SU-DHL-6 (cell line): ENCODE data around the gene UBE2O.
A peak's percentile ranks its signal among the peaks of the same experiment; 100 is the strongest.

Source experiments
- H2AFZ ChIP-seq: fragments of 200-600 bp; sonication (generic); 2 replicates; pipeline ENCODE4 v1.6.1; 2014; ENCODE audit warnings: low read depth, mild to moderate bottlenecking, moderate library complexity, mixed read lengths, antibody characterized with exemption, low read length; ENCODE audit not compliant: severe bottlenecking
- H3F3A ChIP-seq: fragments of 200-600 bp; shearing (Covaris generic); 2 replicates; pipeline ENCODE4 v1.6.0; 2016; ENCODE audit warnings: antibody characterized with exemption, mild to moderate bottlenecking; ENCODE audit not compliant: insufficient read depth
- H3K27ac ChIP-seq: fragments of 200-600 bp; sonication (generic); 2 replicates; pipeline ENCODE4 v1.5.1; 2016; ENCODE audit warnings: low read depth, mild to moderate bottlenecking, low read length, moderate library complexity, mixed read lengths
- H3K27me3 ChIP-seq: fragments of 200-600 bp; sonication (generic), shearing (Covaris generic); 2 replicates; pipeline ENCODE4 v1.6.0; 2014; ENCODE audit warnings: mild to moderate bottlenecking, low read length
- H3K36me3 ChIP-seq: fragments of 200-600 bp; sonication (generic); 2 replicates; pipeline ENCODE4 v1.6.1; 2014; ENCODE audit warnings: mild to moderate bottlenecking, low read length, mixed read lengths
- H3K4me2 ChIP-seq: fragments of 300-600, 200-600 bp; shearing (Covaris generic), sonication (generic); 2 replicates; pipeline ENCODE4 v1.6.0; 2014; ENCODE audit warnings: low read length, low read depth, mild to moderate bottlenecking; ENCODE audit not compliant: poor library complexity, severe bottlenecking
- H3K4me3 ChIP-seq: fragments of 200-600 bp; sonication (generic); 2 replicates; pipeline ENCODE4 v1.5.1; 2014; ENCODE audit warnings: antibody characterized with exemption, low read length, mild to moderate bottlenecking, mixed read lengths; ENCODE audit not compliant: insufficient read depth, poor library complexity, severe bottlenecking
- H3K79me2 ChIP-seq: fragments of 200-600 bp; sonication (generic); 2 replicates; pipeline ENCODE4 v1.6.1; 2014; ENCODE audit warnings: mild to moderate bottlenecking, low read length, moderate library complexity; ENCODE audit not compliant: insufficient read depth
- H3K9ac ChIP-seq: fragments of 200-600 bp; sonication (generic); 2 replicates; pipeline ENCODE4 v1.7.0; 2014; ENCODE audit warnings: mild to moderate bottlenecking, low read length
- H3K9me2 ChIP-seq: fragments of 200-600 bp; sonication (generic); replicated peaks from 2 replicates; pipeline ENCODE4 v1.6.1; 2014; ENCODE audit warnings: low read length; ENCODE audit not compliant: insufficient read depth
- H3K9me3 ChIP-seq: fragments of 200-600 bp; sonication (generic); 2 replicates; pipeline ENCODE4 v1.6.1; 2014; ENCODE audit warnings: low read length, mixed read lengths; ENCODE audit not compliant: insufficient read depth
- H4K20me1 ChIP-seq: fragments of 200-600 bp; sonication (generic); 2 replicates; pipeline ENCODE4 v1.6.1; 2014; ENCODE audit warnings: low read depth, mild to moderate bottlenecking, antibody characterized with exemption, low read length, moderate library complexity, mixed read lengths
- CTCF ChIP-seq: fragments of 200-600 bp; sonication (generic); IDR thresholded peaks from one replicate; pipeline ENCODE4 v1.5.1; 2017; ENCODE audit warnings: antibody characterized with exemption, mild to moderate bottlenecking, low read length, moderate library complexity; ENCODE audit not compliant: insufficient read depth, poor library complexity, severe bottlenecking
- EZH2phosphoT487 ChIP-seq: fragments of 200-600 bp; sonication (generic), shearing (Covaris generic); conservative IDR thresholded peaks from 2 replicates; pipeline ENCODE4 v1.6.1; 2018; ENCODE audit warnings: mild to moderate bottlenecking, antibody characterized with exemption, low read length, moderate library complexity, mixed read lengths

UBE2O gene

GRCh38 chr17:76399175-76400172 is 53.5 kb downstream of the UBE2O start:
- H3K27me3 ChIP-seq = no peaks in the 10 kb centered on the region
- no peak overlapping the region for H3K9ac ChIP-seq
- no peaks in the 10 kb centered on the region for H3K9me2 ChIP-seq
- no peak overlapping the region for H3K4me3 ChIP-seq
- TF ChIP-seq EZH2phosphoT487 (no peak), CTCF (no peak)
- H4K20me1 ChIP-seq = no peaks in the 10 kb centered on the region
- H3K27ac ChIP-seq = no peak overlapping the region
- no peaks in the 10 kb centered on the region for H3F3A ChIP-seq
- H3K79me2 ChIP-seq = no peaks in the 10 kb centered on the region
- H3K9me3 ChIP-seq = no peaks in the 10 kb centered on the region
- no peak overlapping the region for H2AFZ ChIP-seq
- H3K36me3 ChIP-seq = no peaks in the 10 kb centered on the region
- no peak overlapping the region for H3K4me2 ChIP-seq

- Histone ChIP-seq H3K36me3 (no peaks in the 10 kb centered on the region), H3F3A (no peaks in the 10 kb centered on the region), H3K9me3 (no peaks in the 10 kb centered on the region), H3K9me2 (no peaks in the 10 kb centered on the region), H3K27me3 (no peaks in the 10 kb centered on the region), H3K27ac (no peak overlapping the region), H4K20me1 (no peaks in the 10 kb centered on the region), H3K4me2 (no peak overlapping the region), H3K4me3 (no peak overlapping the region), H3K79me2 (no peaks in the 10 kb centered on the region), H2AFZ (no peak overlapping the region), H3K9ac (no peak overlapping the region)
- no peak for TF ChIP-seq CTCF
- TF ChIP-seq EZH2phosphoT487 = no peak
Measured at GRCh38 chr17:76398523-76399174, 54.3 kb downstream of the UBE2O start.

GRCh38 chr17:76397687-76398522 is 55.0 kb downstream of the UBE2O start:
- no peak overlapping the region for H3K9ac ChIP-seq
- no peaks in the 10 kb centered on the region for H3K27me3 ChIP-seq
- H3K4me3 ChIP-seq = no peak overlapping the region
- H3K27ac ChIP-seq = no peak overlapping the region
- H3K79me2 ChIP-seq = no peaks in the 10 kb centered on the region
- no peaks in the 10 kb centered on the region for H3K36me3 ChIP-seq
- TF ChIP-seq CTCF (peak; percentile 87), EZH2phosphoT487 (no peak)
- no peaks in the 10 kb centered on the region for H3K9me3 ChIP-seq
- H3K9me2 ChIP-seq = no peaks in the 10 kb centered on the region
- H3F3A ChIP-seq = no peaks in the 10 kb centered on the region
- H4K20me1 ChIP-seq = no peaks in the 10 kb centered on the region
- H3K4me2 ChIP-seq = no peak overlapping the region
- no peak overlapping the region for H2AFZ ChIP-seq
